ENCODE measurements around the gene RHNO1. TPM values are rescaled to one million over a fixed set of nuclear protein-coding genes. Genes with fewer than 3 reads are reported as not detected.

The RHNO1 gene
- total and polyA plus RNA-seq, 2 donors (not counting 1 experiment from before 2014, with no cell fraction given), result 29.7 to 33.2 TPM

DNA sequence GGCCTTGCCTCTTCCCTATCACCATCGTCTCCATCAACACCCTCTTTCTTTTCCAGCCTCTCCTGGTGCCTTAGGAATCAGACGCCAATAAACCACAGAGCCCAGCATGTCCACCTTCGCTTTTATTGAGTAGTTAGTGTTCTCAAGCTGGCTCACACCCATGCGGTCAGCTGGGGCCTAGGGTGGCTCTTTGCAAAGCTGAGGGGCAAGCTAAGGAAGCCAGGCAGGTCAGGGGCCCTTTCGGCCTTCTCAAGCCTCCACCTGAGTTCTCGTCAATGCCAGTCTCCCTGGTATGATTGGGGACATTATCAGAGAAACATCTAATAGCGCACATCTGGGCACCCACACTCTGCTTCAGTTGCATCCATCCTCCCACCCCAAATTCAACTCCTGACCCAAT, 19.4 kb upstream of the RHNO1 start:
- TF ChIP-seq, protein P1, sequence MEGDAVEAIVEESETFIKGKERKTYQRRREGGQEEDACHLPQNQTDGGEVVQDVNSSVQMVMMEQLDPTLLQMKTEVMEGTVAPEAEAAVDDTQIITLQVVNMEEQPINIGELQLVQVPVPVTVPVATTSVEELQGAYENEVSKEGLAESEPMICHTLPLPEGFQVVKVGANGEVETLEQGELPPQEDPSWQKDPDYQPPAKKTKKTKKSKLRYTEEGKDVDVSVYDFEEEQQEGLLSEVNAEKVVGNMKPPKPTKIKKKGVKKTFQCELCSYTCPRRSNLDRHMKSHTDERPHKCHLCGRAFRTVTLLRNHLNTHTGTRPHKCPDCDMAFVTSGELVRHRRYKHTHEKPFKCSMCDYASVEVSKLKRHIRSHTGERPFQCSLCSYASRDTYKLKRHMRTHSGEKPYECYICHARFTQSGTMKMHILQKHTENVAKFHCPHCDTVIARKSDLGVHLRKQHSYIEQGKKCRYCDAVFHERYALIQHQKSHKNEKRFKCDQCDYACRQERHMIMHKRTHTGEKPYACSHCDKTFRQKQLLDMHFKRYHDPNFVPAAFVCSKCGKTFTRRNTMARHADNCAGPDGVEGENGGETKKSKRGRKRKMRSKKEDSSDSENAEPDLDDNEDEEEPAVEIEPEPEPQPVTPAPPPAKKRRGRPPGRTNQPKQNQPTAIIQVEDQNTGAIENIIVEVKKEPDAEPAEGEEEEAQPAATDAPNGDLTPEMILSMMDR (conservative IDR thresholded peaks at IDR 0.05 in 1 of 2, IDR thresholded peaks at IDR 0.05 in 1 of 2; ENCODE audit: low read depth in 1 of 2, low read length in 2 of 2), result no peak
- H3K36me3 ChIP-seq (ENCODE audit: control insufficient read depth, insufficient read depth, low read length), result no peaks in the 10 kb centered on the region
- H3K4me3 ChIP-seq (replicated peaks in 1 of 4; ENCODE audit: control extremely low read depth in 1 of 4, insufficient read depth in 1 of 4, low read depth in 3 of 4, low read length in 4 of 4), result no peak overlapping the region
- no peaks in the 10 kb centered on the region for H4K20me1 ChIP-seq (ENCODE audit: control insufficient read depth, extremely low read depth, insufficient read depth, low read length)
- H2AFZ ChIP-seq (ENCODE audit: low read length), result no peak overlapping the region
- no peaks in the 10 kb centered on the region for H3K9me3 ChIP-seq (ENCODE audit: control insufficient read depth, insufficient read depth, low read depth, low read length)
- H3K9ac ChIP-seq (ENCODE audit: insufficient read depth, low read length), result no peak overlapping the region
- H3K4me1 ChIP-seq (ENCODE audit: control insufficient read depth, extremely low read depth, insufficient read depth, low read length), result peaks cover 3% of the 10 kb centered on the region
- H3K79me2 ChIP-seq (ENCODE audit: control insufficient read depth, insufficient read depth, low read length), result no peaks in the 10 kb centered on the region
- no peak overlapping the region for H3K4me2 ChIP-seq (ENCODE audit: extremely low read depth, insufficient read depth, low read length)
- DNase-seq (ENCODE audit: low read depth in 2 of 2), result no peak
- no peaks in the 10 kb centered on the region for H3K27me3 ChIP-seq (ENCODE audit: control insufficient read depth, insufficient read depth, low read length)
- no peak overlapping the region for H3K27ac ChIP-seq (ENCODE audit: insufficient read depth, low read length)

DNA sequence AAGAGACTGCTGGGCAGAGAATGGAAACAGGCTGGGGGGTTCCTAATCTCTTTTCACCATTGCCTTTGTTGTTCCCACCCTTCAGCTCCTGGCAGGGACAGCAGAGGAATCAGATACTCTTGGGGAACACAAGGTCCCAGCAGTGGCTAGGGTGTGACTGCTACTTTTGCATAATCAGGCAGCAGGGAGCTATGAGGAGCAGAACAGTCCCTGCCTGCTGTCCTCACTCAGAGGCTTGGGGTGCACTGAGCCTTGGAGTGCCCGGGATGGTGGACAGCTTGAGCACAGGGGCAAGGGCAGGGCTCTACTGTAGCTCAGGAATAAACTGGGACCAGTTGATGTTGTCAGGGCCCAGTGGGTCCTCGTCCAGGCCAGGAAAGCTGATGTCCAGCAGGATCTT, 18.7 kb upstream of the RHNO1 start:
- TF ChIP-seq EZH2 (IDR thresholded peaks at IDR 0.05; ENCODE audit: low read length, missing control alignments), result no peak
- TF ChIP-seq, protein P1 (conservative IDR thresholded peaks at IDR 0.05 in 1 of 2, IDR thresholded peaks at IDR 0.05 in 1 of 2; ENCODE audit: low read depth in 1 of 2, low read length in 2 of 2), result no peak
- Histone ChIP-seq H3K9me3 (ENCODE audit: control insufficient read depth, insufficient read depth, low read depth, low read length) (no peaks in the 10 kb centered on the region), H3K27me3 (ENCODE audit: control insufficient read depth, insufficient read depth, low read length) (no peaks in the 10 kb centered on the region), H3K36me3 (ENCODE audit: control insufficient read depth, insufficient read depth, low read length) (no peaks in the 10 kb centered on the region), H4K20me1 (ENCODE audit: control insufficient read depth, extremely low read depth, insufficient read depth, low read length) (no peaks in the 10 kb centered on the region), H2AFZ (ENCODE audit: low read length) (no peak overlapping the region), H3K4me1 (ENCODE audit: control insufficient read depth, extremely low read depth, insufficient read depth, low read length) (peaks cover 3% of the 10 kb centered on the region), H3K9ac (ENCODE audit: insufficient read depth, low read length) (no peak overlapping the region), H3K4me3 (replicated peaks in 1 of 4; ENCODE audit: control extremely low read depth in 1 of 4, insufficient read depth in 1 of 4, low read depth in 3 of 4, low read length in 4 of 4) (no peak overlapping the region), H3K79me2 (ENCODE audit: control insufficient read depth, insufficient read depth, low read length) (no peaks in the 10 kb centered on the region), H3K4me2 (ENCODE audit: extremely low read depth, insufficient read depth, low read length) (no peak overlapping the region), H3K27ac (ENCODE audit: insufficient read depth, low read length) (no peak overlapping the region)
- no peak for DNase-seq (ENCODE audit: low read depth in 2 of 2)

DNA sequence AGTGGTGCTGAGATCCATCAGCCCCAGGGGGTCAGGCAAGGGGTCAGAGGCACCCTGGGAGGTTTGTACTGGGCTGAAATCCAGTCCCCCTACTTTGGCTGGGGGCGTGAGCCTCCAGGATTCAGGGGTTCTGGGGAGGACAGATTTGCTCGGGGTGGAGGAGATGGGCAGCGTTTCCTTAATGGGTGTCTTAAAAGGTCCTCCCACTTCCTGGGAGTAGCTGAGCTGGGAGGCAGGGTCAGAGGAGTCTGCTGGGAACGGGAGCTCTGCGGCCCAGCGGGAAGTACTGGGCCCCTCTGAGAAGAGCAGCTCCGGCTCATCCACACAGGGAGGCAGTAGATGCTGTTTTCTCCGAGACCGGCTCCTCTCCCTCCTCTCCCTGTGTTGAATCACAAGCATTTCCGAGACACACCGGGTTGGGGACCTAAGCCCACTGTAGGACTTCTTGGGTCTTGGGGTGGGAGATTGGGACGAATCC, 18.0 kb upstream of the RHNO1 start:
- TF ChIP-seq EZH2 (IDR thresholded peaks at IDR 0.05; ENCODE audit: low read length, missing control alignments), result no peak
- TF ChIP-seq, protein P1 (conservative IDR thresholded peaks at IDR 0.05 in 1 of 2, IDR thresholded peaks at IDR 0.05 in 1 of 2; ENCODE audit: low read depth in 1 of 2, low read length in 2 of 2), result no peak
- H3K4me3 ChIP-seq (replicated peaks in 1 of 4; ENCODE audit: control extremely low read depth in 1 of 4, insufficient read depth in 1 of 4, low read depth in 3 of 4, low read length in 4 of 4), result no peak overlapping the region
- no peak for DNase-seq (ENCODE audit: low read depth in 2 of 2)
- H3K79me2 ChIP-seq (ENCODE audit: control insufficient read depth, insufficient read depth, low read length), result no peaks in the 10 kb centered on the region
- peaks cover 2% of the 10 kb centered on the region for H3K4me1 ChIP-seq (ENCODE audit: control insufficient read depth, extremely low read depth, insufficient read depth, low read length)
- H2AFZ ChIP-seq (ENCODE audit: low read length), result no peak overlapping the region
- no peak overlapping the region for H3K27ac ChIP-seq (ENCODE audit: insufficient read depth, low read length)
- H3K4me2 ChIP-seq (ENCODE audit: extremely low read depth, insufficient read depth, low read length), result no peak overlapping the region
- H3K9me3 ChIP-seq (ENCODE audit: control insufficient read depth, insufficient read depth, low read depth, low read length), result no peaks in the 10 kb centered on the region
- no peaks in the 10 kb centered on the region for H3K36me3 ChIP-seq (ENCODE audit: control insufficient read depth, insufficient read depth, low read length)
- H4K20me1 ChIP-seq (ENCODE audit: control insufficient read depth, extremely low read depth, insufficient read depth, low read length), result no peaks in the 10 kb centered on the region
- no peak overlapping the region for H3K9ac ChIP-seq (ENCODE audit: insufficient read depth, low read length)
- no peaks in the 10 kb centered on the region for H3K27me3 ChIP-seq (ENCODE audit: control insufficient read depth, insufficient read depth, low read length)
